ENCODE data around the gene LRRC75B. TPM values are rescaled to one million over a fixed set of nuclear protein-coding genes. Genes with fewer than 3 reads are reported as not detected.
"Not testable (repeated sequence)": the region's sequence is repeated elsewhere in the genome, so short reads cannot be mapped to it uniquely, and the experiment has no call there.

LRRC75B gene
- total RNA-seq: under 1 TPM in 1 of 2 donors, not detected in 1; 0.40 TPM
- 0.08 to 0.35 reads per million in 2 donors for total RNA-seq

DNA sequence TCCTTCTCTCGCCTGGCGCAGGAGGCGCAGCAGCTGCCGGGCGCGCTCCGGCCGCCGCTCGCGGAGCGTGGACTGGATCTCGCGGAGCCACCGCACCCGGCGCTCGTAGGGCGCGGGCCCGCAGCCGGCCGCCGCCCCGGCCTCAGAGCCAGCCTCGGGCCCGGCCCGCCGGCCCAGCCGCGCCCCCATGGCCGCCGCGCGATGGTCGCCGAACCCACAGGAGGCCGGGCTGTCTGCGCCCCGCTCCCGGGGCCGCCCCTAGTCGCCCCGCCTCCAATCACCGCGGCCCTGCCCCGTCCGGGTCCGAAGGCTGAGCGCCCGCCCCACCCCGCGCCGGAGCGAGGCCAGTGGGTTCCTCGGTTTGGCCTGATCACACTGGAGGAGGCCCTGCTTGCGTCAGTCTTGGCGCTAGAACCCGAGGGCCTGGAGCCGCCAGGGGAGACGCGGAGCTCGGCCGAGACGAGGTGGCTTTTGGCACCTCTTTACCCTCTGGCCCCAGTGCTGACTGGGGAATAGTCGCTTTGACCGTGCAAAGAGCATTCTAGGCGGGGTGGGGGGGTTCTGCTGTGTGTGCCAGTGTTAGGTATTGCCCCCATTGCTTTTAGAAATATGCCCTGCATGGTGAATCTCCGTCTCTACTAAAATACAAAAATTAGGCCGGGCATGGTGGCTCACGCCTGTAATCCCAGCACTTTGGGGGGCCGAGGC lies at the start of gene LRRC75B:
TSS of gene LRRC75B (minus strand) at position 223 of the 708 bp plus-strand sequence. CDS start at position 189, 34 bp downstream.
- no peaks in the 10 kb centered on the region for H3K36me3 Mint-ChIP-seq (ENCODE audit: low read depth)
- peak within 1 kb of the TSS; percentile 87 for H3K4me3 Mint-ChIP-seq
- no peak within 1 kb of the TSS for H3K27ac Mint-ChIP-seq
- no peaks in the 10 kb centered on the region for H3K27me3 Mint-ChIP-seq
- peaks cover 5% of the 10 kb centered on the region for H3K4me1 Mint-ChIP-seq
- no peak for DNase-seq
- ATAC-seq: peak; percentile 76
- H3K9me3 ChIP-seq (ENCODE audit: control insufficient read depth, low read length, poor library complexity, severe bottlenecking): no peaks in the 10 kb centered on the region

DNA sequence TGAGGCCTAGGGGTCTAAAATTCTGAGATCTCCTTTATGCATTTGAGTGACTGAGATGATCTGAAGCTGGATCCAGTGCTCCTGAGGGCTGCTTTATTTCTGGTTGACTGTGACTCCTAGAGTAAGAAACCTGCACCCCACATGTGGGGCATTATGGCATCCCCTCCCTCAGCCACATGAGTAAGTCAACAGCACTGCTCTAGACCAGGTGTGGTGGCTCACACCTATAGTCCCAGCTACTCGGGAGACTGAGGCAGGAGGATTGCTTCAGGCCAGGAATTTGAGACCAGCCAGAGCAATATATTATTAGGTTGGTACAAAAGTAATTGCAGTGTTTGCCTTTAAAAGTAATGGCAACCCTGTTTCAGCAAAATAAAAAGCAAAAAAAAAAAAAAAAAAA lies 49.4 kb upstream of the LRRC75B start:
- not testable (repeated sequence) for H3K27me3 Mint-ChIP-seq; DNase-seq; H3K4me3 Mint-ChIP-seq; H3K36me3 Mint-ChIP-seq (ENCODE audit: low read depth); H3K9me3 ChIP-seq (ENCODE audit: control insufficient read depth, low read length, poor library complexity, severe bottlenecking); ATAC-seq; H3K4me1 Mint-ChIP-seq; H3K27ac Mint-ChIP-seq

DNA sequence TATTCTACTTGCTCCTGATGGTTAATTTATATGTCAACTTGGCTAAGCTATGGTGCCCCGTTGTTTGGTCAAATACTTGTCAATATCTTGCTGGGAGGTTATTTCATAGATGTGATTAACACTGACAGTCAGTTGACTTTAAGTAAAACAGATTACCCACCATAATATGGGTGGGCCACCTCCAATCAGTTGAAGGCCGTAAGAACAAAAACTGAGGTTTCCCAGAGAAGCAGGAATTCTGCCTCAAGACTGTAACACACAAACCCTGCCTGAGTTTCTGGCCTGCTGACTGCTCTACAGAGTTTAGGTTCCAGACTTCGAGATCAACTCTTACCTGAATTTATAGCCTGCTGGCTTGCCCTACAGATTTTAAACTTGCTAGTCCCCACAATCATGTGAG lies 43.6 kb upstream of the LRRC75B start:
- not testable (repeated sequence) for H3K36me3 Mint-ChIP-seq (ENCODE audit: low read depth); H3K9me3 ChIP-seq (ENCODE audit: control insufficient read depth, low read length, poor library complexity, severe bottlenecking); H3K4me3 Mint-ChIP-seq; H3K27ac Mint-ChIP-seq; H3K27me3 Mint-ChIP-seq; ATAC-seq; DNase-seq
- H3K4me1 Mint-ChIP-seq: peaks cover 12% of the 10 kb centered on the region

DNA sequence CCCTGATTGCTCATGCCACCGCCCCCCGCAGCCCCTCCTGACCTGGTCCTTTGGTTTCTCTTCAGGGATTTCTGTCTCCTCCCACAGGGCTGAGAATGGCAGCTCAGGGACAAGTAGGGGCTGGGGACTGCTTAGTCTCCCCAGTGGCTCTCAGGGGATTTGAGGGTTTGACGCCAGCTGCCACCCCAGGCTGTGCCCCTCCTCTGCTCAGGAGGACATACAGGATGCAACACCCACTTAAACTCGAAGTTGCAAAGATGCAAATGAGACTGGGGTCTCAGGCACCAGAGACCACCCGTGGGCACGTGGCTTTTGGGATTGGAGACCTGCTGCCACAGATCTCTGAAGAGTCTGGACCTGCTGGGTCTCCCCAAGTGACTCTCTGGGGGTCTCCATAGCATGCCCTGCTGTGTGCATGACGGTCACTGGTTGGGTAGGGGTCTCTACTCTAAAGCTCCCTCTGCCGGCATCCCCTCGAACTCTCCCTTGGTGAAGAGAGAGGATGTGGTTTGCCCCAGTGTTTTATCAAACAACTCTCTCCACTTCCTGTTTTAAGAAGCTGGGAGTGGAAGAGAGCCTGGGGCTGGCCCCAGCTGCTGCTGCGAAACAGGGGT lies 42.0 kb upstream of the LRRC75B start:
- Mint-ChIP-seq H3K4me1 (peaks cover 12% of the 10 kb centered on the region), H3K4me3 (peak overlapping the region; percentile 9), H3K27ac (peak overlapping the region; percentile 67)
- not testable (repeated sequence) for H3K27me3 Mint-ChIP-seq; H3K9me3 ChIP-seq (ENCODE audit: control insufficient read depth, low read length, poor library complexity, severe bottlenecking); H3K36me3 Mint-ChIP-seq (ENCODE audit: low read depth); DNase-seq; ATAC-seq

GRCh38 chr22:24633231-24634023 lies 40.6 kb upstream of the LRRC75B start:
- DNase-seq; ATAC-seq; H3K27me3 Mint-ChIP-seq; H3K4me3 Mint-ChIP-seq; H3K36me3 Mint-ChIP-seq (ENCODE audit: low read depth); H3K9me3 ChIP-seq (ENCODE audit: control insufficient read depth, low read length, poor library complexity, severe bottlenecking): not testable (repeated sequence)
- Mint-ChIP-seq H3K27ac (peak overlapping the region; percentile 48), H3K4me1 (peaks cover 12% of the 10 kb centered on the region)

DNA sequence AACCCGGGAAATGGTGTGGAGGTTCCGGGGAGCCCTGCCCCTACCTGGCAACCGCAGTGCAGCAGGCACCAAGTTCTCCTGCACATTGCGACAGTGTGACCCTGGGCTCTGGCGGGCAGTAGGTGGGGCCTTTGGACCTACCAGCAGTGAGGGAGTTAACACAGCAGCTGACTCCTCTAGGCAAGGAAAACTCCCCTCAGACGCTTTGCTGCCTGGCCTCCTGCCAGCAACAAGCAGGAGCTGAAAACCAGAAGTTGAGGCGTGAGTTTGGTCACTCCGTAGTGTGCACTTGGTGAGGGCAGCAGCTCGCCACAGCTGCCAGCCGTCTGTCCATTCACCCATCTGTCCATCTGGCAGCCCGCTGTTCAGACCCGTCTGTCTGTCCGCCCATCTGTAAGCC lies 39.8 kb upstream of the LRRC75B start:
- not testable (repeated sequence) for ATAC-seq

DNA sequence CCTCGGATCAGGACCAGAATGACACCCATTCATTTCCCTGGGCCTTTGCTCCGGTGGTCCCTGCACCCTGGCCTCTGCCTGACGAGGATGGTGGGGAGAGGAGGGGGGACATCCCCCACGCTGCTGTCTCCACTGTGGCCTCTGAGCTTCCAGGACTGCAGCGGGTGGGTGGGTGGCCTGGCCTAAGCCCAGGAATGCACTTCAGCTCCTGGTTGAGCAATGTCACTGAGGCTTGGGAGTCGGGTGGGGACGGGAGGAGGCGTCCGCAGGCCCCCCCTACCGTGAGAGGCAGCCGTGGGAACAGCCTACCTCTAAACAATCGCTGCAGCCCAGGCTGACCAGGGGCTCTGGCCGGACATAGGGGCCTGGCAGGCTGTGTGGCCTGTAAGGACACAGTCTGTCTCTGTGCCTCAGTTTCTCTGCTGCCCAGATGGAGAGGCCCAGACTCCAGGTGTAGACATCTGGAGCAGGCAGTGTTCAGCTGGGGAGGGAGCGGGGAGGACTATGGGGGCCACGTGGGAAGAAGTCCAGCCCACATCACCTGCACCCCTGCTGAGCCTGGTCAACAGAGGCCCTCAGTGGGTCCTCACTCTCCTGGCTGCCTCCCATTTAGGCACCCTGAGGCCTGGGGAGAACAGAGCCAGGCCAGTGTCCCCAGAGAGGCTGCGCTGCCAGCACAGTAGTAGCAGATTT lies 38.7 kb upstream of the LRRC75B start:
- not testable (repeated sequence) for H3K36me3 Mint-ChIP-seq (ENCODE audit: low read depth); H3K27me3 Mint-ChIP-seq; H3K4me3 Mint-ChIP-seq; DNase-seq; H3K27ac Mint-ChIP-seq; ATAC-seq; H3K9me3 ChIP-seq (ENCODE audit: control insufficient read depth, low read length, poor library complexity, severe bottlenecking)
- peaks cover 12% of the 10 kb centered on the region for H3K4me1 Mint-ChIP-seq

More for the DNA sequence above, 39.8 kb upstream of the LRRC75B start:
- not testable (repeated sequence) for H3K9me3 ChIP-seq (ENCODE audit: control insufficient read depth, low read length, poor library complexity, severe bottlenecking); H3K27ac Mint-ChIP-seq; H3K27me3 Mint-ChIP-seq; DNase-seq; H3K36me3 Mint-ChIP-seq (ENCODE audit: low read depth); H3K4me3 Mint-ChIP-seq
- peaks cover 12% of the 10 kb centered on the region for H3K4me1 Mint-ChIP-seq

DNA sequence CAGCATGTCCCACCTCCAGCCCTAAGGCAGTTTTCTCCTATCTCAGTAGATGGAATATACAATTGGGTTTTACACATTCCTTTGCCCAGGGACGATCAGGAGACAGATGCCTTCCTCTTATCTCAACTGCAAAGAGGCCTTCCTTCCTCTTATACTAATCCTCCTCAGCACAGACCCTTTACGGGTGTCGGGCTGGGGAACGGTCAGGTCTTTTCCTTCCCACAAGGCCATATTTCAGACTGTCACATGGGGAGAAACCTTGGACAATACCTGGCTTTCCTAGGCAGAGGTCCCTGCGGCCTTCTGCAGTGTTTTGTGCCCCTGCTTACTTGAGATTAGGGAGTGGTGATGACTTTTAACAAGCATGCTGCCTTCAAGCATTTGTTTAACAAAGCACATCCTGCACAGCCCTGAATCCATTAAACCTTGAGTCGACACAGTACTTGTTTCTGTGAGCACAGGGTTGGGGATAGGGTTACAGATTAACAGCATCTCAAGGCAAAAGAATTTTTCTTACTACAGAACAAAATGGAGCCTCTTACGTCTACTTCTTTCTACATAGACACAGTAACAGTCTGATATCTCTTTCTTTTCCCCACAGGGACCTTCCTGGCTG lies 38.0 kb upstream of the LRRC75B start:
- not testable (repeated sequence) for H3K27ac Mint-ChIP-seq; H3K9me3 ChIP-seq (ENCODE audit: control insufficient read depth, low read length, poor library complexity, severe bottlenecking); DNase-seq; H3K36me3 Mint-ChIP-seq (ENCODE audit: low read depth); H3K4me3 Mint-ChIP-seq; ATAC-seq; H3K27me3 Mint-ChIP-seq
- peaks cover 12% of the 10 kb centered on the region for H3K4me1 Mint-ChIP-seq

- ATAC-seq: not testable (repeated sequence)
Measured at GRCh38 chr22:24629069-24629468, 36.2 kb upstream of the LRRC75B start.

DNA sequence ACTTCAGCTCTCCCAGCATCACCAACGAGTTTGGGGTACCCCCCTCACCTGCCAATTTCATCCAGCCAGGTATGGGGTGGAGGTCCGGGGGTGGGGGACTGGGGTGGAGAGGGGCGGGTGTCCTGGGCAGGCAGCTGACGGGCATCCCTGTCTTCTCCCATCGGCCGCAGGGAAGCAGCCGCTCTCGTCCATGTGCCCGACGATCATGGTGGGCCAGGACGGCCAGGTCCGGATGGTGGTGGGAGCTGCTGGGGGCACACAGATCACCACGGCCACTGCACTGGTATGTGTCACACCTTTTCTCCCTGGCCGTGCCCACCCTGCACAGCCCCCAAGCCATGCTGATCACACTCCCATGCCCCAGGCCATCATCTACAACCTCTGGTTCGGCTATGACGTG lies 35.0 kb upstream of the LRRC75B start:
- H3K27ac Mint-ChIP-seq; H3K27me3 Mint-ChIP-seq; H3K9me3 ChIP-seq (ENCODE audit: control insufficient read depth, low read length, poor library complexity, severe bottlenecking); ATAC-seq; H3K4me3 Mint-ChIP-seq; DNase-seq; H3K4me1 Mint-ChIP-seq; H3K36me3 Mint-ChIP-seq (ENCODE audit: low read depth): not testable (repeated sequence)

More at GRCh38 chr22:24629069-24629468, 36.2 kb upstream of the LRRC75B start:
- not testable (repeated sequence) for H3K36me3 Mint-ChIP-seq (ENCODE audit: low read depth); H3K4me3 Mint-ChIP-seq; DNase-seq; H3K27ac Mint-ChIP-seq; H3K9me3 ChIP-seq (ENCODE audit: control insufficient read depth, low read length, poor library complexity, severe bottlenecking); H3K27me3 Mint-ChIP-seq; H3K4me1 Mint-ChIP-seq

DNA sequence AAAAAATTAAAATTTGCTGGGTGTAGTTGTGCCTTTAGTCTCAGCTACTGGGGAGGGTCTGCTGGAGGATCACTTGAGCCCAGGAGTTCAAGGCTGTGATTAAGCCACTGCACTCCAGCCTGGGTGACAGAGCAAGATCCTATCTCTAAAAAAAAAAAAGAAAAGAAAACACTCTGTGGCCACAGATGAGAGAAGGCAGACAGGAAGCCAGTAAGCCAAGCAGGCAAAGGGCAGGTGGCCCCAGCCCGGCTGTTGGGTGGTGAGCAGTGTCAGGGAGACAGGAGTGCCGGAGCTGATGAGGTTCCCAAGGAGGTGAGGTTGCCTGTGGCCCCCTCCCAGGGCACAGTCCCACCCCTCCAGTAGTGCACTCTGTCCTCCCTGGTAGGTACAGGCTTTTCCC lies 29.7 kb upstream of the LRRC75B start:
- H3K36me3 Mint-ChIP-seq (ENCODE audit: low read depth); DNase-seq; H3K4me1 Mint-ChIP-seq; ATAC-seq; H3K9me3 ChIP-seq (ENCODE audit: control insufficient read depth, low read length, poor library complexity, severe bottlenecking); H3K4me3 Mint-ChIP-seq; H3K27me3 Mint-ChIP-seq: not testable (repeated sequence)
- H3K27ac Mint-ChIP-seq: peak overlapping the region; percentile 62

DNA sequence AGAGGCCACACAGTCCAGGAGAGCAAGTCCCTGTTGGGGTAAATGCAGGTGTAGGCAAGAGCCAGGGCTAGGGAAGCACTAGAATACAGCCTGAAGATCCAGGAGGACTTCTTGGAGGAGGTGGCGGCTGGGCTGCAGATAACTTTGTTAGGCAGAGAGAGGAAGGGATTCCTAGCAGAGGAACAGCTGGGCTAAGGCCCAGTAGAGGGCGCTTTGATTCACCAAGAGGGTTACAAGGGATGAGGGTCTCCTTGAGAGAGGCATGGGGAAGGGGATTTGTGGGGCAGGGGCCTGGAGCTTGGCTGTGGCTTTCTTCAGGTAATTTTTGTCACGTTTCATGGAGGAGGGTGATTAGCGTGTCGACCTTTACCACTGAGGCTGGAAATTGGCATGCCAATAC lies 28.4 kb upstream of the LRRC75B start:
- not testable (repeated sequence) for H3K4me1 Mint-ChIP-seq, H3K4me3 Mint-ChIP-seq
- H3K27ac Mint-ChIP-seq: peak overlapping the region; percentile 62

More for the DNA sequence above, 28.4 kb upstream of the LRRC75B start:
- H3K9me3 ChIP-seq (ENCODE audit: control insufficient read depth, low read length, poor library complexity, severe bottlenecking); H3K36me3 Mint-ChIP-seq (ENCODE audit: low read depth); H3K27me3 Mint-ChIP-seq; ATAC-seq; DNase-seq: not testable (repeated sequence)
